ENCODE results near the gene MYT1.
A peak's percentile ranks its signal among the peaks of the same experiment; 100 is the strongest.
"Not testable (repeated sequence)": the region's sequence is repeated elsewhere in the genome, so short reads cannot be mapped to it uniquely, and the experiment has no call there.

The MYT1 gene

DNA sequence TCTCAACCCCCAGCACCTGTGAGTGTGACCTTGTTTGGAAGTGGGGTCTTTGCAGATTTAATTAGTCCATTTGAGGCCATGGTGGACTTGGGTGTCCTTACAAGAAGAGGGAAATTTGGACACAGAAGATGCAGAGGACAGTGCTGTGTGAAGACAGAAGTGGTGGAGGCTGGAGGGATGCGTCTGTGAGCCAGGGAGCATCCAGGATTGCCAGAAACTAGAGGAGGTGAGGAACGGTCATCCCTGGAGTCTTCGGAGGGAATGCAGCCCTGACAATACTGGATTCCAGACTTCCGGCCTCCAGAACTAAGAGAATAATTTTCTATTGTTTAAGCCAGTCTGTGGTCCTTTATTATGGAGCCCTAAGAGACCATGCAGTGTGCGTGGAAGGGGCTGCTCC, 34.0 kb upstream of the MYT1 start:
- Histone ChIP-seq H3K27ac (replicated peaks) (no peak overlapping the region), H3K27me3 (ENCODE audit: insufficient read depth, poor library complexity, severe bottlenecking) (no peaks in the 10 kb centered on the region), H3K4me3 (replicated peaks; ENCODE audit: insufficient read depth, low read length) (no peak overlapping the region)
- DNase-seq (ENCODE audit: low read depth in 1 of 2, low spot score in 1 of 2), result no peak
- TF ChIP-seq, protein P1, sequence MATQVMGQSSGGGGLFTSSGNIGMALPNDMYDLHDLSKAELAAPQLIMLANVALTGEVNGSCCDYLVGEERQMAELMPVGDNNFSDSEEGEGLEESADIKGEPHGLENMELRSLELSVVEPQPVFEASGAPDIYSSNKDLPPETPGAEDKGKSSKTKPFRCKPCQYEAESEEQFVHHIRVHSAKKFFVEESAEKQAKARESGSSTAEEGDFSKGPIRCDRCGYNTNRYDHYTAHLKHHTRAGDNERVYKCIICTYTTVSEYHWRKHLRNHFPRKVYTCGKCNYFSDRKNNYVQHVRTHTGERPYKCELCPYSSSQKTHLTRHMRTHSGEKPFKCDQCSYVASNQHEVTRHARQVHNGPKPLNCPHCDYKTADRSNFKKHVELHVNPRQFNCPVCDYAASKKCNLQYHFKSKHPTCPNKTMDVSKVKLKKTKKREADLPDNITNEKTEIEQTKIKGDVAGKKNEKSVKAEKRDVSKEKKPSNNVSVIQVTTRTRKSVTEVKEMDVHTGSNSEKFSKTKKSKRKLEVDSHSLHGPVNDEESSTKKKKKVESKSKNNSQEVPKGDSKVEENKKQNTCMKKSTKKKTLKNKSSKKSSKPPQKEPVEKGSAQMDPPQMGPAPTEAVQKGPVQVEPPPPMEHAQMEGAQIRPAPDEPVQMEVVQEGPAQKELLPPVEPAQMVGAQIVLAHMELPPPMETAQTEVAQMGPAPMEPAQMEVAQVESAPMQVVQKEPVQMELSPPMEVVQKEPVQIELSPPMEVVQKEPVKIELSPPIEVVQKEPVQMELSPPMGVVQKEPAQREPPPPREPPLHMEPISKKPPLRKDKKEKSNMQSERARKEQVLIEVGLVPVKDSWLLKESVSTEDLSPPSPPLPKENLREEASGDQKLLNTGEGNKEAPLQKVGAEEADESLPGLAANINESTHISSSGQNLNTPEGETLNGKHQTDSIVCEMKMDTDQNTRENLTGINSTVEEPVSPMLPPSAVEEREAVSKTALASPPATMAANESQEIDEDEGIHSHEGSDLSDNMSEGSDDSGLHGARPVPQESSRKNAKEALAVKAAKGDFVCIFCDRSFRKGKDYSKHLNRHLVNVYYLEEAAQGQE (IDR thresholded peaks at IDR 0.05; ENCODE audit: insufficient replicate concordance, low read depth), result no peak
- TF ChIP-seq POLR2AphosphoS5 (IDR thresholded peaks at IDR 0.05; ENCODE audit: low read depth) (no peak), CTCF (IDR thresholded peaks at IDR 0.05; ENCODE audit: insufficient read depth, low read length) (no peak), GABPA (IDR thresholded peaks at IDR 0.05; ENCODE audit: low read depth) (no peak), SPI1 (IDR thresholded peaks at IDR 0.05; ENCODE audit: borderline replicate concordance, low read depth) (no peak)

- TF ChIP-seq GABPA (IDR thresholded peaks at IDR 0.05; ENCODE audit: low read depth) (no peak), POLR2AphosphoS5 (IDR thresholded peaks at IDR 0.05; ENCODE audit: low read depth) (no peak), SPI1 (IDR thresholded peaks at IDR 0.05; ENCODE audit: borderline replicate concordance, low read depth) (no peak), CTCF (IDR thresholded peaks at IDR 0.05; ENCODE audit: insufficient read depth, low read length) (no peak)
- TF ChIP-seq, protein P1 (IDR thresholded peaks at IDR 0.05; ENCODE audit: insufficient replicate concordance, low read depth), result no peak
- Histone ChIP-seq H3K27ac (replicated peaks) (no peak overlapping the region), H3K4me3 (replicated peaks; ENCODE audit: insufficient read depth, low read length) (no peak overlapping the region), H3K27me3 (ENCODE audit: insufficient read depth, poor library complexity, severe bottlenecking) (no peaks in the 10 kb centered on the region)
- DNase-seq (ENCODE audit: low read depth in 1 of 2, low spot score in 1 of 2), result no peak
Observed at GRCh38 chr20:64130876-64131275, 33.4 kb upstream of the MYT1 start.

- DNase-seq (ENCODE audit: low read depth in 1 of 2, low spot score in 1 of 2), result peak in 1 of 2 experiments; percentile 24
- no peak for TF ChIP-seq SPI1 (IDR thresholded peaks at IDR 0.05; ENCODE audit: borderline replicate concordance, low read depth)
- TF ChIP-seq GABPA (IDR thresholded peaks at IDR 0.05; ENCODE audit: low read depth), result no peak
- H3K4me3 ChIP-seq (replicated peaks; ENCODE audit: insufficient read depth, low read length), result no peak overlapping the region
- no peak overlapping the region for H3K27ac ChIP-seq (replicated peaks)
- no peaks in the 10 kb centered on the region for H3K27me3 ChIP-seq (ENCODE audit: insufficient read depth, poor library complexity, severe bottlenecking)
Observed at GRCh38 chr20:64131406-64131805, 32.8 kb upstream of the MYT1 start.

GRCh38 chr20:64133951-64134407, 30.3 kb upstream of the MYT1 start:
- H3K27ac ChIP-seq (replicated peaks), result no peak overlapping the region
- TF ChIP-seq GABPA (IDR thresholded peaks at IDR 0.05; ENCODE audit: low read depth) (no peak), POLR2AphosphoS5 (IDR thresholded peaks at IDR 0.05; ENCODE audit: low read depth) (no peak), SPI1 (IDR thresholded peaks at IDR 0.05; ENCODE audit: borderline replicate concordance, low read depth) (no peak), CTCF (IDR thresholded peaks at IDR 0.05; ENCODE audit: insufficient read depth, low read length) (no peak)
- TF ChIP-seq, protein P1 (IDR thresholded peaks at IDR 0.05; ENCODE audit: insufficient replicate concordance, low read depth), result no peak
- no peak overlapping the region for H3K4me3 ChIP-seq (replicated peaks; ENCODE audit: insufficient read depth, low read length)
- H3K27me3 ChIP-seq (ENCODE audit: insufficient read depth, poor library complexity, severe bottlenecking), result no peaks in the 10 kb centered on the region
- DNase-seq (ENCODE audit: low read depth in 1 of 2, low spot score in 1 of 2), result peak in 1 of 2 experiments; percentile 24

DNA sequence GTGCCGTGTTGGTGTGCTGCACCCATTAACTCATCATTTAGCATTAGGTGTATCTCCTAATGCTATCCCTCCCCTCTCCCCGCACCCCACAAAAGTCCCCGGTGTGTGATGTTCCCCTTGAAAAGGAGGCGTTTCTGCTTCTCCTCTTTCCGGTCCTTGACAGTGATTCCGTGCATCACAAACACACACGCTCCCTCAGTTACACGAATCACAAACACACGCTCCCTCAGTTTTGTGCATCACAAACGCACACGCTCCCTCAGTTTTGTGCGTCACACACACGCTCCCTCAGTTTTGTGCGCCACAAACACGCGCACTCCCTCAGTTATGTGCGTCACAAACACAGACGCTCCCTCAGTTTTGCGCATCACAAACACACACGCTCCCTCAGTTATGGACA, 29.5 kb upstream of the MYT1 start:
- H3K27ac ChIP-seq (replicated peaks); DNase-seq (ENCODE audit: low read depth in 1 of 2, low spot score in 1 of 2); H3K4me3 ChIP-seq (replicated peaks; ENCODE audit: insufficient read depth, low read length); H3K27me3 ChIP-seq (ENCODE audit: insufficient read depth, poor library complexity, severe bottlenecking): not testable (repeated sequence)
